Fibroblast of pulmonary artery (primary cell): Measurements from ENCODE around the gene NFASC.
A peak's percentile ranks its signal among the peaks of the same experiment; 100 is the strongest.

Source experiments
- DNase-seq: peaks from one replicate; pipeline ENCODE4 v3.0.0-alpha.2; 2010; ENCODE audit warnings: low read depth
- H3K4me3 ChIP-seq: replicated peaks from 2 replicates; pipeline ENCODE4 v1.5.1; 2011; ENCODE audit warnings: low read depth, mild to moderate bottlenecking, control low read depth, low read length, moderate library complexity
- CTCF ChIP-seq: IDR thresholded peaks from 2 replicates; pipeline ENCODE4 v1.5.1; 2011; ENCODE audit warnings: mild to moderate bottlenecking, control low read depth, low read length, inconsistent platforms; ENCODE audit errors: missing control alignments

NFASC gene

GRCh38 chr1:204983881-204984280, 113.2 kb downstream of the NFASC start:
- no peak for DNase-seq
- no peak overlapping the region for H3K4me3 ChIP-seq
- no peak for TF ChIP-seq CTCF

- DNase-seq = no peak
- no peak overlapping the region for H3K4me3 ChIP-seq
- TF ChIP-seq CTCF = no peak
These were observed 113.8 kb downstream of the NFASC start for GRCh38 chr1:204984499-204984898.

- no peak for DNase-seq
- no peak overlapping the region for H3K4me3 ChIP-seq
- no peak for TF ChIP-seq CTCF
These were observed 115.5 kb downstream of the NFASC start for GRCh38 chr1:204986181-204986580.

- no peak for TF ChIP-seq CTCF
- no peak for DNase-seq
- H3K4me3 ChIP-seq = no peak overlapping the region
These were observed 117.0 kb downstream of the NFASC start for GRCh38 chr1:204987689-204988088.

- no peak overlapping the region for H3K4me3 ChIP-seq
- TF ChIP-seq CTCF = no peak
- DNase-seq = no peak
These were observed 117.5 kb downstream of the NFASC start for GRCh38 chr1:204988196-204988595.

- no peak overlapping the region for H3K4me3 ChIP-seq
- no peak for TF ChIP-seq CTCF
- peak; percentile 76 for DNase-seq
These were observed 118.8 kb downstream of the NFASC start for GRCh38 chr1:204989266-204990058.

GRCh38 chr1:204990059-204990664, 119.5 kb downstream of the NFASC start:
- H3K4me3 ChIP-seq = no peak overlapping the region
- no peak for DNase-seq
- TF ChIP-seq CTCF = no peak
